Activated naive CD8-positive, alpha-beta T cell treated with anti-CD3 and anti-CD28 coated beads, Interleukin-2, amount 10 ng/mL, durations not matched to agents 7 days and 5 days (primary cell): ENCODE data around the gene ALMS1. TPM values are rescaled to one million over a fixed set of nuclear protein-coding genes. Genes with fewer than 3 reads are reported as not detected.
"Not testable (repeated sequence)": the region's sequence is repeated elsewhere in the genome, so short reads cannot be mapped to it uniquely, and the experiment has no call there.

ENCODE experiments used
- ATAC-seq: fragments of 150-1000 bp; cut with Tn5 transposase; one replicate; pipeline ENCODE4 v1.10.0; 2021; ENCODE audit warnings: low read depth, moderate library complexity
- POLR2A ChIA-PET: fragments of 350-600 bp; sonication (Branson Sonifier 250); formaldehyde crosslinking; loops from one replicate; lab custom pipeline; 2021; ENCODE audit warnings: antibody characterized with exemption; lab: Charles Lee
- DNase-seq: peaks from one replicate; pipeline ENCODE4 v3.0.0; 2021
- H3K27ac Mint-ChIP-seq: one replicate; pipeline ENCODE4 v1.8.0; 2022; ENCODE audit warnings: mild to moderate bottlenecking, mixed read lengths
- H3K27me3 Mint-ChIP-seq: one replicate; pipeline ENCODE4 v1.8.0; 2022; ENCODE audit warnings: mild to moderate bottlenecking, moderate library complexity, mixed read lengths
- H3K36me3 Mint-ChIP-seq: one replicate; pipeline ENCODE4 v1.8.0; 2021; ENCODE audit warnings: mild to moderate bottlenecking, mixed read lengths
- H3K4me1 Mint-ChIP-seq: one replicate; pipeline ENCODE4 v1.8.0; 2021; ENCODE audit warnings: mixed read lengths
- H3K4me3 Mint-ChIP-seq: one replicate; pipeline ENCODE4 v1.8.0; 2022; ENCODE audit warnings: mild to moderate bottlenecking, moderate library complexity, mixed read lengths
- H3K9me3 Mint-ChIP-seq: one replicate; pipeline ENCODE4 v1.8.0; 2021; ENCODE audit warnings: mixed read lengths
- total RNA-seq, 2 experiments: library from RNA; stranded (reverse); gene quantifications; one replicate each; pipeline ENCODE4 v1.2.3, GENCODE V29; 2021

ALMS1 gene
- total RNA-seq, 2 experiments from 2014 or later: 20.1 to 22.4 TPM

- Mint-ChIP-seq H3K36me3 (peaks cover 11% of the 10 kb centered on the region), H3K4me3 (no peak overlapping the region), H3K27ac (no peak overlapping the region), H3K27me3 (no peaks in the 10 kb centered on the region), H3K4me1 (peaks cover 4% of the 10 kb centered on the region), H3K9me3 (no peaks in the 10 kb centered on the region)
- DNase-seq (no peak), ATAC-seq (no peak)
- POLR2A ChIA-PET: no interaction called here
Observed at GRCh38 chr2:73418343-73418742, 32.7 kb downstream of the ALMS1 start.

- POLR2A ChIA-PET: no interaction called here
- Mint-ChIP-seq H3K4me3 (no peak overlapping the region), H3K27ac (no peak overlapping the region), H3K9me3 (no peaks in the 10 kb centered on the region), H3K27me3 (no peaks in the 10 kb centered on the region), H3K4me1 (no peaks in the 10 kb centered on the region), H3K36me3 (peaks cover 20% of the 10 kb centered on the region)
- ATAC-seq (no peak), DNase-seq (no peak)
Observed at GRCh38 chr2:73423913-73424312, 38.3 kb downstream of the ALMS1 start.

DNA sequence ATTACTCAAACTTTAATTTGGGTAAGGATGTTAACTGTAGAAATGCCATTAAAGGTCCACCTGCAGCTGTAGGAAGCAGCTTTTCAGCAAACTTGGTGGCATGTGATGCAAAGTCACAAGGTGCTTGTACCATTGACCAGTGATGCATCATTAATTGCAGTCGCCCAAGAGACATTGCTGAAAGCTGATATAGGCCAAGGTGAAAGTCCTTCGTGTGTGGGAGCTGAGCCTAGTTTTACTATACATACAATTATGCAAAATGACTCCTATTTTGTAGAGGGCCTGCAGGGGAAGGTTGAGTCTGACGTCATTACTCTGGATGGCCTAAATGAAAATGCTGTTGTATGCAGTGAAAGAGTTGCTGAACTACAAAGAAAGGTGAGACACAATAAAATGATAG lies 40.5 kb downstream of the ALMS1 start:
- no peaks in the 10 kb centered on the region for H3K9me3 Mint-ChIP-seq
- POLR2A ChIA-PET: no interaction called here
- H3K4me3 Mint-ChIP-seq: no peak overlapping the region
- no peaks in the 10 kb centered on the region for H3K27me3 Mint-ChIP-seq
- H3K4me1 Mint-ChIP-seq: no peaks in the 10 kb centered on the region
- no peak overlapping the region for H3K27ac Mint-ChIP-seq
- DNase-seq (no peak), ATAC-seq (no peak)
- H3K36me3 Mint-ChIP-seq: peaks cover 13% of the 10 kb centered on the region

DNA sequence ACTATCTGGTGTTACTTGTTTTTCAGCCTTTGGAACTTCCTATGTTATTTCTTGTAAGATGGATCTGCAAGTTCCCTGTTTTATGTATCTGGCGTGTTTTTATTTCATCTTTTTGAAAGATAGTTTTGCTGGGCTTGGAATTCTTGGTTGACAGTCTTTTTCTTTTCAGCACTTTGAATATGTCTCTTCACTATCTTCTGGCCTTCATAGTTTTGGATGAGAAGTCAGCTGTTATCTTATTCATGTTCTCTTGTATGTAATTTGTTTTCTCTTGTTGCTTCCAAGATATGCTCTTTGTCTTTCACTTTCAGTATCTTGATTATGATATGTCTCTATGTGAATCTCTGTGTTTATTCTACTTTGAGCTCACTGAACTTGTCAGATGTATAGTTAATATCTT lies 50.4 kb downstream of the ALMS1 start:
- no peak for DNase-seq
- no peak for ATAC-seq
- Mint-ChIP-seq H3K4me3 (no peak overlapping the region), H3K36me3 (peaks cover 13% of the 10 kb centered on the region), H3K27me3 (no peaks in the 10 kb centered on the region), H3K9me3 (no peaks in the 10 kb centered on the region), H3K27ac (no peak overlapping the region), H3K4me1 (no peaks in the 10 kb centered on the region)
- POLR2A ChIA-PET: no interaction called here

DNA sequence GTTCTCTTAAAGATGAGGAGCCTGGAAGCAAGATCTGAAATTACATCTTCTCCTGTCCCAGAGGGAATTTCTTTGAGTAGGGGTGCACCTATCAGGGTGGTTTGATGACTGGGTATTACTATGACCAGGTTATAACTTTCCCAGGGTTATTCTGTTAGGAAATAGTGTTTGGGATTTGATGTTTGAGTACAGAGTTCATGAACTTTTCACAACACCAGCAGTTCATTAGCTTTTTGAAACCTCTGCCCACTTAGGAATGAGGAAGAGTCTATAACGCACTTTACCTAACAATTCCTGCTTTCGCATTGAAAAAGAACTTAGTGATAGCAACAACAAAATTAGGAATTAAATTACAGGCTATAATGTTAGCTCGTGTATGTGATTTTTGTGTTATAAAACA lies 58.6 kb downstream of the ALMS1 start:
- H3K27me3 Mint-ChIP-seq: no peaks in the 10 kb centered on the region
- H3K4me3 Mint-ChIP-seq: no peak overlapping the region
- H3K9me3 Mint-ChIP-seq: no peaks in the 10 kb centered on the region
- peaks cover 24% of the 10 kb centered on the region for H3K36me3 Mint-ChIP-seq
- POLR2A ChIA-PET: no interaction called here
- H3K4me1 Mint-ChIP-seq: peaks cover 5% of the 10 kb centered on the region
- ATAC-seq: no peak
- DNase-seq: no peak
- no peak overlapping the region for H3K27ac Mint-ChIP-seq

DNA sequence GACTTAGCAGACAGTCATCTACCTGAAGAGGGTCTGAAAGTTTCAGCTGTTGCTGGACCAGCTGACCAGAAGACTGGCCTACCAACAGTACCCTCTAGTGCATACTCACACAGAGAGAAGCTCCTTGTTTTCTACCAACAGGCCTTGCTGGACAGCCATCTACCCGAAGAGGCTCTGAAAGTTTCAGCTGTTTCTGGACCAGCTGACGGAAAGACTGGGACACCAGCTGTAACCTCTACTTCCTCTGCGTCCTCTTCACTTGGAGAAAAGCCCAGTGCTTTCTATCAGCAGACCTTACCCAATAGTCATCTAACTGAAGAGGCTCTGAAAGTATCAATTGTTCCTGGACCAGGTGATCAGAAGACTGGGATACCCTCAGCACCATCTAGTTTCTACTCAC lies 63.2 kb downstream of the ALMS1 start:
- H3K36me3 Mint-ChIP-seq: peaks cover 21% of the 10 kb centered on the region

DNA sequence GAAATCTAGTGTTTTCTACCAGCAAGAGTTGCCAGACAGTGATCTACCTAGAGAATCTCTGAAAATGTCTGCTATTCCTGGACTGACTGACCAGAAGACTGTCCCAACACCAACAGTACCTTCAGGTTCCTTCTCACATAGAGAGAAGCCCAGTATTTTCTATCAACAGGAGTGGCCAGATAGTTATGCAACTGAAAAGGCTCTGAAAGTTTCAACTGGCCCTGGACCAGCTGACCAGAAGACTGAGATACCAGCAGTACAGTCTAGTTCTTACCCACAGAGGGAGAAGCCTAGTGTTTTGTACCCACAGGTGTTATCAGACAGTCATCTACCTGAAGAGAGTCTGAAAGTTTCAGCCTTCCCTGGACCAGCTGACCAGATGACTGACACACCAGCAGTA lies 63.8 kb downstream of the ALMS1 start:
- H3K27me3 Mint-ChIP-seq: no peaks in the 10 kb centered on the region
- H3K4me3 Mint-ChIP-seq: no peak overlapping the region
- DNase-seq: no peak
- no peaks in the 10 kb centered on the region for H3K4me1 Mint-ChIP-seq
- H3K36me3 Mint-ChIP-seq: peaks cover 21% of the 10 kb centered on the region
- no peak for ATAC-seq
- no peak overlapping the region for H3K27ac Mint-ChIP-seq
- no peaks in the 10 kb centered on the region for H3K9me3 Mint-ChIP-seq
- POLR2A ChIA-PET: no interaction called here

More for the DNA sequence above, 63.2 kb downstream of the ALMS1 start:
- no peak overlapping the region for H3K27ac Mint-ChIP-seq
- POLR2A ChIA-PET: no interaction called here
- no peaks in the 10 kb centered on the region for H3K27me3 Mint-ChIP-seq
- no peak for ATAC-seq
- no peak overlapping the region for H3K4me3 Mint-ChIP-seq
- H3K9me3 Mint-ChIP-seq: no peaks in the 10 kb centered on the region
- H3K4me1 Mint-ChIP-seq: no peaks in the 10 kb centered on the region
- DNase-seq: no peak

DNA sequence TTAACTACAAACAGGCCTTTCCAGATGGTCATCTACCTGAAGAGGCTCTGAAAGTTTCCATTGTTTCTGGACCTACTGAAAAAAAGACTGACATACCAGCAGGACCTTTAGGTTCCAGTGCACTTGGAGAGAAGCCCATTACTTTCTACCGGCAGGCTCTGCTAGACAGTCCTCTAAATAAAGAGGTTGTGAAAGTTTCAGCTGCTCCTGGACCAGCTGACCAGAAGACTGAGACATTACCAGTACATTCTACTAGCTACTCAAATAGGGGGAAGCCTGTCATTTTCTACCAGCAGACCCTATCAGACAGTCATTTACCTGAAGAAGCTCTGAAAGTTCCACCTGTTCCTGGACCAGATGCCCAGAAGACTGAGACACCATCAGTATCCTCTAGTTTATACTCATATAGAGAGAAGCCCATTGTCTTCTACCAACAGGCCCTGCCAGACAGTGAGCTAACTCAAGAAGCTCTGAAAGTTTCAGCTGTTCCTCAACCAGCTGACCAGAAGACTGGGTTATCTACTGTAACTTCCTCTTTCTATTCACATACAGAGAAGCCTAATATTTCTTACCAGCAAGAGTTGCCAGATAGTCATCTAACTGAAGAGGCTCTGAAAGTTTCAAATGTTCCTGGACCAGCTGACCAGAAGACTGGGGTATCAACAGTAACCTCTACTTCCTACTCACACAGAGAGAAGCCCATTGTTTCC lies 65.8 kb downstream of the ALMS1 start:
- no peaks in the 10 kb centered on the region for H3K4me1 Mint-ChIP-seq
- no peak overlapping the region for H3K27ac Mint-ChIP-seq
- no peaks in the 10 kb centered on the region for H3K9me3 Mint-ChIP-seq
- H3K36me3 Mint-ChIP-seq: peaks cover 23% of the 10 kb centered on the region
- H3K27me3 Mint-ChIP-seq: no peaks in the 10 kb centered on the region
- POLR2A ChIA-PET: no interaction called here
- no peak for ATAC-seq
- H3K4me3 Mint-ChIP-seq: no peak overlapping the region
- DNase-seq: no peak

- no peak for ATAC-seq
- H3K36me3 Mint-ChIP-seq: peaks cover 22% of the 10 kb centered on the region
- DNase-seq: no peak
- no peaks in the 10 kb centered on the region for H3K4me1 Mint-ChIP-seq
- POLR2A ChIA-PET: no interaction called here
- H3K27me3 Mint-ChIP-seq: no peaks in the 10 kb centered on the region
- H3K27ac Mint-ChIP-seq: no peak overlapping the region
- peaks cover 4% of the 10 kb centered on the region for H3K9me3 Mint-ChIP-seq
- H3K4me3 Mint-ChIP-seq: no peak overlapping the region
Observed at GRCh38 chr2:73457982-73458381, 72.3 kb downstream of the ALMS1 start.

- H3K27ac Mint-ChIP-seq, H3K4me1 Mint-ChIP-seq, DNase-seq, H3K4me3 Mint-ChIP-seq, H3K27me3 Mint-ChIP-seq, H3K9me3 Mint-ChIP-seq, POLR2A ChIA-PET, ATAC-seq: not testable (repeated sequence)
- H3K36me3 Mint-ChIP-seq: peaks cover 19% of the 10 kb centered on the region
Observed at GRCh38 chr2:73462388-73462787, 76.8 kb downstream of the ALMS1 start.

GRCh38 chr2:73468376-73468775 lies 82.7 kb downstream of the ALMS1 start:
- Mint-ChIP-seq H3K27me3 (no peaks in the 10 kb centered on the region), H3K27ac (no peak overlapping the region), H3K4me3 (no peak overlapping the region), H3K36me3 (no peaks in the 10 kb centered on the region), H3K9me3 (no peaks in the 10 kb centered on the region), H3K4me1 (no peaks in the 10 kb centered on the region)
- DNase-seq (no peak), ATAC-seq (no peak)
- POLR2A ChIA-PET: no interaction called here

DNA sequence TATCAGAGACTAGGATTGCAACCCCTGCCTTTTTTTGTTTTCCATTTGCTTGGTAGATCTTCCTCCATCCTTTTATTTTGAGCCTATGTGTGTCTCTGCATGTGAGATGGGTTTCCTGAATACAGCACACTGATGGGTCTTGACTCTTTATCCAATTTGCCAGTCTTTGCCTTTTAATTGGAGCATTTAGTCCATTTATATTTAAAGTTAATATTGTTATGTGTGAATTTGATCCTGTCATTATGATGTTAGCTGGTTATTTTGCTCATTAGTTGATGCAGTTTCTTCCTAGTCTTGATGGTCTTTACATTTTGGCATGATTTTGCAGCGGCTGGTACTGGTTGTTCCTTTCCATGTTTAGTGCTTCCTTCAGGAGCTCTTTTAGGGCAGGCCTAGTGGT lies 98.2 kb downstream of the ALMS1 start:
- peaks cover 18% of the 10 kb centered on the region for H3K36me3 Mint-ChIP-seq
- H3K9me3 Mint-ChIP-seq, H3K4me1 Mint-ChIP-seq, H3K4me3 Mint-ChIP-seq, H3K27me3 Mint-ChIP-seq, POLR2A ChIA-PET, H3K27ac Mint-ChIP-seq, ATAC-seq, DNase-seq: not testable (repeated sequence)

DNA sequence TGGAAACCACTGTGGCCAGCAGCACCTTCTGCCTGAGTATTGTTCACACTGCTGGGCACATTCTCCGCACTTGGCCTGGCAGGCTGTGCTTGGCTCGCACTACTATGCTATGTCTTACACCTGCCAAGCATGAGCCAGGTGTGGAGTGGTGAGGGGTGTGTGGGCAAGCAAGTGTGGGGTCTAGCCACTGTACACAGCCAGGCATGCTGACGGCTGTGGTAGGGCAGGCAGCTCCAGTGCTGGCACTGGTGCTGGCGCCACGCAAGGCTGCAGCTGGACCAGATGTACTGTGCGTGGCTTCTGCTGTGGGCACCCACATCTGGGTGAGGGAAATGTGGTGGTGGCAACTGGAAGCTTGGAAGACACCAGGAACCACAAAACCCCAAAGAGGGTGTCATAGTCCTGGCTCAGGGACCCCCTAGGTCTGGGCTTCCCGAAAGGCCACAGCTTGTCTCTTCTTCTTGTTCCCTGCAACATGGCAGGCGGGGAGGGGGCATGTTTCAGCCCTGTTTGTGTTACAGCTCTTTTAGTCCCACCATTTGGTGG lies 101.5 kb downstream of the ALMS1 start:
- Mint-ChIP-seq H3K27ac (no peak overlapping the region), H3K4me1 (peaks cover 8% of the 10 kb centered on the region), H3K9me3 (peaks cover 1% of the 10 kb centered on the region), H3K36me3 (peaks cover 32% of the 10 kb centered on the region), H3K4me3 (no peak overlapping the region), H3K27me3 (no peaks in the 10 kb centered on the region)
- ATAC-seq (no peak), DNase-seq (no peak)
- POLR2A ChIA-PET: interaction anchor here (0.8 kb wide), 1 partner anchor 101 kb away, joined by 5 read pairs; the partner anchor contains the start of gene ALMS1

- H3K36me3 Mint-ChIP-seq: peaks cover 32% of the 10 kb centered on the region
- peak; percentile 22 for DNase-seq
- POLR2A ChIA-PET: no interaction called here
Observed at GRCh38 chr2:73488079-73488478, 102.4 kb downstream of the ALMS1 start.

More at GRCh38 chr2:73488079-73488478, 102.4 kb downstream of the ALMS1 start:
- peaks cover 1% of the 10 kb centered on the region for H3K9me3 Mint-ChIP-seq
- no peak overlapping the region for H3K4me3 Mint-ChIP-seq
- no peaks in the 10 kb centered on the region for H3K27me3 Mint-ChIP-seq
- no peak overlapping the region for H3K27ac Mint-ChIP-seq
- ATAC-seq: no peak
- peaks cover 8% of the 10 kb centered on the region for H3K4me1 Mint-ChIP-seq
